Vagina (tissue), 2 donors: ENCODE data around the gene NT5C1A.

Source experiments
- CTCF ChIP-seq, 3 experiments: fragments of 450-650 bp in 2 of 3; fragments of 200-600 bp in 1 of 3; sonication (generic) in 1 of 3; IDR thresholded peaks; one replicate each; pipeline ENCODE4 v1.5.1; 2017 to 2019; ENCODE audit warnings: antibody characterized with exemption in 3 of 3, mild to moderate bottlenecking in 2 of 3, moderate library complexity in 2 of 3
- POLR2AphosphoS5 ChIP-seq, 2 donors: sonication (generic); formaldehyde crosslinking; IDR thresholded peaks; one replicate each; pipeline ENCODE4 v1.9.0; 2017; ENCODE audit warnings: antibody characterized with exemption in 2 of 2, mild to moderate bottlenecking in 2 of 2, low read depth in 1 of 2; ENCODE audit not compliant: insufficient read depth in 1 of 2

- TF ChIP-seq POLR2AphosphoS5 (IDR thresholded peaks at IDR 0.05; ENCODE audit: insufficient read depth in 1 of 2, low read depth in 1 of 2) (no peak), CTCF (IDR thresholded peaks at IDR 0.05) (no peak)
Observed at GRCh38 chr1:39681999-39682398, 10.1 kb upstream of the NT5C1A start.
